Panc1 (cell line): ENCODE measurements around the gene KIF17. TPM values are rescaled to one million over a fixed set of nuclear protein-coding genes. Genes with fewer than 3 reads are reported as not detected.

Experiments used
- ATAC-seq: fragments of 200-7000 bp; cut with Tn5 transposase; 2 replicates; pipeline ENCODE4 v1.9.1; 2020; ENCODE audit warnings: mild to moderate bottlenecking, moderate library complexity
- BruUV-seq: library from RNA; stranded (reverse); fragments of 400-500 nt; replicated peaks from 2 replicates; lab custom pipeline; 2021; lab: Mats Ljungman, UMichigan
- CTCF ChIA-PET: fragments of 300-600 bp; sonication (Branson Sonifier 250); formaldehyde crosslinking; loops from one replicate; lab custom pipeline; 2022; ENCODE audit warnings: antibody characterized with exemption; lab: Charles Lee
- POLR2A ChIA-PET: fragments of 300-600 bp; sonication (Branson Sonifier 250); formaldehyde crosslinking; loops from one replicate; lab custom pipeline; 2022; ENCODE audit warnings: antibody characterized with exemption; lab: Charles Lee
- DNase-seq: peaks from one replicate; pipeline ENCODE4 v3.0.0-alpha.2; 2010; ENCODE audit warnings: low read depth, low spot score
- H3K27ac ChIP-seq: 2 replicates; pipeline ENCODE4 v1.5.1; 2011; ENCODE audit warnings: mild to moderate bottlenecking, low read length, inconsistent platforms
- H3K27me3 ChIP-seq: fragments of 200-500 bp; sonication (Bioruptor generic); 2 replicates; pipeline ENCODE4 v1.6.0; 2014; ENCODE audit warnings: low read length, inconsistent platforms; ENCODE audit not compliant: control insufficient read depth, insufficient read depth
- H3K36me3 ChIP-seq: fragments of 200-500 bp; sonication (Bioruptor generic); 2 replicates; pipeline ENCODE4 v1.5.1; 2014; ENCODE audit warnings: inconsistent platforms, mild to moderate bottlenecking, low read length, moderate library complexity; ENCODE audit not compliant: control insufficient read depth, insufficient read depth
- H3K4me1 ChIP-seq: 2 replicates; pipeline ENCODE4 v1.5.1; 2011; ENCODE audit warnings: inconsistent platforms, mild to moderate bottlenecking, low read length, moderate library complexity; ENCODE audit not compliant: control insufficient read depth, insufficient read depth
- H3K4me3 ChIP-seq, 2 experiments: 2 replicates each; pipeline ENCODE4 v1.5.1; 2011 to 2012; ENCODE audit warnings: low read depth in 2 of 2, low read length in 2 of 2, mild to moderate bottlenecking in 2 of 2, inconsistent platforms in 1 of 2, moderate library complexity in 1 of 2
- H3K9me3 ChIP-seq: fragments of 200-500 bp; sonication (Bioruptor generic); 2 replicates; pipeline ENCODE4 v1.5.1; 2014; ENCODE audit warnings: low read depth, mild to moderate bottlenecking, inconsistent platforms, low read length, moderate library complexity; ENCODE audit not compliant: control insufficient read depth, insufficient read depth
- CTCF ChIP-seq: fragments of 450-650 bp; IDR thresholded peaks from 2 replicates; pipeline ENCODE4 v1.5.1; 2017; ENCODE audit warnings: mild to moderate bottlenecking
- POLR2AphosphoS5 ChIP-seq: IDR thresholded peaks from 2 replicates; pipeline ENCODE4 v1.6.1; 2012; ENCODE audit warnings: mild to moderate bottlenecking, low read depth, low read length, moderate library complexity
- REST ChIP-seq, 2 experiments: IDR thresholded peaks; 2 replicates each; pipeline ENCODE4 v1.6.1; 2011 to 2012; ENCODE audit warnings: low read depth in 2 of 2, control low read depth in 1 of 2, low read length in 1 of 2, mild to moderate bottlenecking in 1 of 2, moderate library complexity in 1 of 2; ENCODE audit not compliant: insufficient read depth in 1 of 2
- SIN3A ChIP-seq: IDR thresholded peaks from 2 replicates; pipeline ENCODE4 v1.6.1; 2012; ENCODE audit warnings: low read depth, mild to moderate bottlenecking, low read length, moderate library complexity, borderline replicate concordance; ENCODE audit not compliant: insufficient read depth
- TCF7L2 ChIP-seq: IDR thresholded peaks from 2 replicates; pipeline ENCODE4 v1.6.1; 2011; ENCODE audit warnings: mild to moderate bottlenecking, low read depth, low read length, inconsistent platforms
- in situ Hi-C: cut with HindIII; loops from 2 replicates; pipeline ENCODE4 v1.10.0; 2016; ENCODE audit warnings: low sequenced_read_pairs, low pct_unique_long_range_greater_than_20kb
- intact Hi-C: fragments of 100-400 bp; cut with micrococcal nuclease; formaldehyde crosslinking; loops from one replicate; pipeline ENCODE4 v1.10.0; 2022; ENCODE audit not compliant: unreplicated experiment
- total RNA-seq: library from RNA; stranded (reverse); gene quantifications from one replicate; pipeline ENCODE4 v1.2.1, GENCODE V29; 2021; ENCODE audit not compliant: unreplicated experiment

Gene KIF17
- total RNA-seq, 1 experiment from 2014 or later, result 3.9 TPM

GRCh38 chr1:20753589-20753988 lies 35.8 kb upstream of the KIF17 start:
- POLR2A ChIA-PET, result no interaction called here

GRCh38 chr1:20751462-20751990 lies 33.7 kb upstream of the KIF17 start:
- in situ Hi-C loops, result no loop called here
- intact Hi-C loops, result no loop called here
- Histone ChIP-seq H3K9me3 (no peaks in the 10 kb centered on the region), H3K4me1 (no peaks in the 10 kb centered on the region), H3K4me3 (no peak overlapping the region), H3K27ac (no peak overlapping the region), H3K27me3 (no peaks in the 10 kb centered on the region), H3K36me3 (peaks cover 40% of the 10 kb centered on the region)
- ChIA-PET POLR2A (no interaction called here), CTCF (no interaction called here)
- TF ChIP-seq REST (IDR thresholded peaks at IDR 0.05; ENCODE audit: insufficient read depth in 1 of 2, low read depth in 2 of 2, low read length in 1 of 2) (no peak), CTCF (no peak), POLR2AphosphoS5 (no peak), TCF7L2 (no peak), SIN3A (no peak)
- DNase-seq, result no peak
- no TSS peak for BruUV-seq
- no peak for ATAC-seq

More at GRCh38 chr1:20753589-20753988, 35.8 kb upstream of the KIF17 start:
- TF ChIP-seq CTCF, result no peak
- DNase-seq (no peak), ATAC-seq (no peak)
- H3K27ac ChIP-seq, result no peak overlapping the region
- no TSS peak for BruUV-seq
- peaks cover 29% of the 10 kb centered on the region for H3K36me3 ChIP-seq
- H3K27me3 ChIP-seq, result no peaks in the 10 kb centered on the region
- CTCF ChIA-PET, result interaction anchor here (1.7 kb wide), 1 partner anchor 441 kb away, joined by 3 read pairs; no protein-coding TSS in a partner anchor
- intact Hi-C loops, result no loop called here
- no peak overlapping the region for H3K4me3 ChIP-seq
- no peaks in the 10 kb centered on the region for H3K4me1 ChIP-seq
- in situ Hi-C loops, result no loop called here
- H3K9me3 ChIP-seq, result no peaks in the 10 kb centered on the region
